ENCODE measurements around the gene CPLX4. TPM values are rescaled to one million over a fixed set of nuclear protein-coding genes. Genes with fewer than 3 reads are reported as not detected.

CPLX4 gene
- total and polyA plus RNA-seq, 2 of the 13 experiments (the other 11 are each of a cell fraction or from before 2014, with no cell fraction given), result not detected

- BruUV-seq (replicated peaks), result no TSS peak
- intact Hi-C loops (cut with micrococcal nuclease; ENCODE audit: unreplicated experiment) (no loop called here), in situ Hi-C loops (cut with HindIII; ENCODE audit: extremely low pct_ligation_motif_present, low pct_unique_long_range_greater_than_20kb) (no loop called here)
- no peak overlapping the region for H3K27ac ChIP-seq (ENCODE audit: extremely low read length, insufficient read depth, low read length)
- FAIRE-seq, result no peak
- POLR2A ChIA-PET, result no interaction called here
- no peak for DNase-seq (ENCODE audit: low spot score)
- no peak overlapping the region for H3K9ac ChIP-seq (ENCODE audit: insufficient read depth, low read depth, low read length)
- no peak overlapping the region for H2AFZ ChIP-seq (ENCODE audit: low read length)
- no peaks in the 10 kb centered on the region for H3K36me3 ChIP-seq (replicated peaks in 1 of 2; ENCODE audit: control insufficient read depth in 1 of 2, insufficient read depth in 2 of 2, low read length in 2 of 2)
- ATAC-seq, result no peak
- H3K4me3 ChIP-seq (replicated peaks in 1 of 3; ENCODE audit: insufficient read depth in 1 of 3, low read depth in 2 of 3, low read length in 3 of 3), result no peak overlapping the region
- no peaks in the 10 kb centered on the region for H4K20me1 ChIP-seq (ENCODE audit: insufficient read depth, low read length)
- CTCF ChIA-PET (ENCODE audit: low intra/inter-chr PET ratio, low total read pairs), result no interaction called here
- H3K79me2 ChIP-seq (ENCODE audit: insufficient read depth, low read length), result no peaks in the 10 kb centered on the region
- no peaks in the 10 kb centered on the region for H3K9me3 ChIP-seq (ENCODE audit: low read length)
- H3K4me2 ChIP-seq (ENCODE audit: low read depth, low read length), result no peak overlapping the region
- H3K27me3 ChIP-seq (ENCODE audit: control insufficient read depth in 1 of 2, insufficient read depth in 2 of 2, low read length in 2 of 2), result peaks cover 0 to 57% of the 10 kb centered on the region in 2 experiments; a peak in 4 of 5 replicates
- H3K4me1 ChIP-seq (ENCODE audit: insufficient read depth, low read length), result no peaks in the 10 kb centered on the region
- WGBS (ENCODE audit: low lambda C conversion rate), result 11% methylated on average over 3 of the region's 3 CpGs
- no peak for TF ChIP-seq MEIS1 (CRISPR knock-in tag; IDR thresholded peaks at IDR 0.05; ENCODE audit: borderline replicate concordance)
- no peak for TF ChIP-seq BCLAF1 (IDR thresholded peaks at IDR 0.05)
- TF ChIP-seq ZNF652 (CRISPR knock-in tag; IDR thresholded peaks at IDR 0.05; ENCODE audit: borderline replicate concordance, low read depth), result no peak
- TF ChIP-seq MTERF4 (CRISPR knock-in tag; IDR thresholded peaks at IDR 0.05), result no peak
- TF ChIP-seq ZNF180 (CRISPR knock-in tag; IDR thresholded peaks at IDR 0.05; ENCODE audit: borderline replicate concordance, low read depth), result no peak
- no peak for TF ChIP-seq ZNF274 (CRISPR knock-in tag; IDR thresholded peaks at IDR 0.05)
- TF ChIP-seq ZNF646 (CRISPR knock-in tag; IDR thresholded peaks at IDR 0.05), result no peak
- no peak for TF ChIP-seq PAWR (CRISPR knock-in tag; IDR thresholded peaks at IDR 0.05; ENCODE audit: borderline replicate concordance)
Measured at GRCh38 chr18:59279193-59279592, 39.3 kb downstream of the CPLX4 start.
